Panc1 (cell line): ENCODE results near the gene NEIL3. TPM values are rescaled to one million over a fixed set of nuclear protein-coding genes. Genes with fewer than 3 reads are reported as not detected.

Source experiments
- ATAC-seq: fragments of 200-7000 bp; cut with Tn5 transposase; 2 replicates; pipeline ENCODE4 v1.9.1; 2020; ENCODE audit warnings: mild to moderate bottlenecking, moderate library complexity
- Bru-seq: library from RNA; stranded (reverse); fragments of 400-500 nt; gene quantifications from one replicate; lab custom pipeline; 2021; lab: Mats Ljungman, UMichigan
- BruChase-seq, 2 experiments: library from RNA; stranded (reverse); fragments of 400-500 nt; gene quantifications; one replicate each; lab custom pipeline; 2021; lab: Mats Ljungman, UMichigan
- BruUV-seq: library from RNA; stranded (reverse); fragments of 400-500 nt; replicated peaks from 2 replicates; lab custom pipeline; 2021; lab: Mats Ljungman, UMichigan
- CTCF ChIA-PET: fragments of 300-600 bp; sonication (Branson Sonifier 250); formaldehyde crosslinking; loops from one replicate; lab custom pipeline; 2022; ENCODE audit warnings: antibody characterized with exemption; lab: Charles Lee
- POLR2A ChIA-PET: fragments of 300-600 bp; sonication (Branson Sonifier 250); formaldehyde crosslinking; loops from one replicate; lab custom pipeline; 2022; ENCODE audit warnings: antibody characterized with exemption; lab: Charles Lee
- DNase-seq: peaks from one replicate; pipeline ENCODE4 v3.0.0-alpha.2; 2010; ENCODE audit warnings: low read depth, low spot score
- H3K27ac ChIP-seq: 2 replicates; pipeline ENCODE4 v1.5.1; 2011; ENCODE audit warnings: mild to moderate bottlenecking, low read length, inconsistent platforms
- H3K27me3 ChIP-seq: fragments of 200-500 bp; sonication (Bioruptor generic); 2 replicates; pipeline ENCODE4 v1.6.0; 2014; ENCODE audit warnings: low read length, inconsistent platforms; ENCODE audit not compliant: control insufficient read depth, insufficient read depth
- H3K36me3 ChIP-seq: fragments of 200-500 bp; sonication (Bioruptor generic); 2 replicates; pipeline ENCODE4 v1.5.1; 2014; ENCODE audit warnings: inconsistent platforms, mild to moderate bottlenecking, low read length, moderate library complexity; ENCODE audit not compliant: control insufficient read depth, insufficient read depth
- H3K4me1 ChIP-seq: 2 replicates; pipeline ENCODE4 v1.5.1; 2011; ENCODE audit warnings: inconsistent platforms, mild to moderate bottlenecking, low read length, moderate library complexity; ENCODE audit not compliant: control insufficient read depth, insufficient read depth
- H3K4me3 ChIP-seq, 2 experiments: 2 replicates each; pipeline ENCODE4 v1.5.1; 2011 to 2012; ENCODE audit warnings: low read depth in 2 of 2, low read length in 2 of 2, mild to moderate bottlenecking in 2 of 2, inconsistent platforms in 1 of 2, moderate library complexity in 1 of 2
- H3K9me3 ChIP-seq: fragments of 200-500 bp; sonication (Bioruptor generic); 2 replicates; pipeline ENCODE4 v1.5.1; 2014; ENCODE audit warnings: low read depth, mild to moderate bottlenecking, inconsistent platforms, low read length, moderate library complexity; ENCODE audit not compliant: control insufficient read depth, insufficient read depth
- CTCF ChIP-seq: fragments of 450-650 bp; IDR thresholded peaks from 2 replicates; pipeline ENCODE4 v1.5.1; 2017; ENCODE audit warnings: mild to moderate bottlenecking
- POLR2AphosphoS5 ChIP-seq: IDR thresholded peaks from 2 replicates; pipeline ENCODE4 v1.6.1; 2012; ENCODE audit warnings: mild to moderate bottlenecking, low read depth, low read length, moderate library complexity
- REST ChIP-seq, 2 experiments: IDR thresholded peaks; 2 replicates each; pipeline ENCODE4 v1.6.1; 2011 to 2012; ENCODE audit warnings: low read depth in 2 of 2, control low read depth in 1 of 2, low read length in 1 of 2, mild to moderate bottlenecking in 1 of 2, moderate library complexity in 1 of 2; ENCODE audit not compliant: insufficient read depth in 1 of 2
- SIN3A ChIP-seq: IDR thresholded peaks from 2 replicates; pipeline ENCODE4 v1.6.1; 2012; ENCODE audit warnings: low read depth, mild to moderate bottlenecking, low read length, moderate library complexity, borderline replicate concordance; ENCODE audit not compliant: insufficient read depth
- TCF7L2 ChIP-seq: IDR thresholded peaks from 2 replicates; pipeline ENCODE4 v1.6.1; 2011; ENCODE audit warnings: mild to moderate bottlenecking, low read depth, low read length, inconsistent platforms
- in situ Hi-C: cut with HindIII; loops from 2 replicates; pipeline ENCODE4 v1.10.0; 2016; ENCODE audit warnings: low sequenced_read_pairs, low pct_unique_long_range_greater_than_20kb
- intact Hi-C: fragments of 100-400 bp; cut with micrococcal nuclease; formaldehyde crosslinking; loops from one replicate; pipeline ENCODE4 v1.10.0; 2022; ENCODE audit not compliant: unreplicated experiment
- long read RNA-seq: library from polyadenylated mRNA; unstranded; transcript quantifications from one replicate; pipeline ENCODE4 v2.0.0, GENCODE V29; 2021; ENCODE audit not compliant: unreplicated experiment
- polyA plus RNA-seq: library from polyadenylated mRNA; unstranded; fragments of >200 nt; gene quantifications from one replicate; pipeline ENCODE4 v1.2.1, GENCODE V29; 2012; ENCODE audit warnings: missing spikeins; ENCODE audit not compliant: insufficient read length
- total RNA-seq: library from RNA; stranded (reverse); gene quantifications from one replicate; pipeline ENCODE4 v1.2.1, GENCODE V29; 2021; ENCODE audit not compliant: unreplicated experiment

The NEIL3 gene
- total RNA-seq (8.9 TPM), Bru-seq, nascent RNA (percentile 73 among the genes with signal in this experiment), BruChase-seq, experiment 1, labeled RNA remaining after a 2-hour chase (percentile 65 among the genes with signal in this experiment), BruChase-seq, experiment 2, labeled RNA remaining after a 6-hour chase (percentile 53 among the genes with signal in this experiment)
- 1.5 TPM for polyA plus RNA-seq
- long read RNA-seq, transcript NEIL3-201 (10 exons, 2,408 nt): major isoform, 7 of 12 reads
- long read RNA-seq, partial matches to known transcripts: 3 of 12 reads
- long read RNA-seq, other reads (novel, unspliced or antisense): 2 of 12 reads

- H3K27me3 ChIP-seq: no peaks in the 10 kb centered on the region
- H3K9me3 ChIP-seq: no peaks in the 10 kb centered on the region
- no TSS peak for BruUV-seq
- in situ Hi-C loops: no loop called here
- peak within 1 kb of the TSS; percentile 84 for H3K27ac ChIP-seq
- peaks cover 6% of the 10 kb centered on the region; the same call in 1 of the 2 replicates for H3K36me3 ChIP-seq
- peaks cover 5% of the 10 kb centered on the region; the same call in 1 of the 2 replicates for H3K4me1 ChIP-seq
- ATAC-seq: peak; percentile 98
- intact Hi-C loops: no loop called here
- DNase-seq: peak; percentile 51
- TF ChIP-seq REST (IDR thresholded peaks at IDR 0.05; ENCODE audit: insufficient read depth in 1 of 2, low read depth in 2 of 2, low read length in 1 of 2) (no peak), POLR2AphosphoS5 (peak; percentile 67), TCF7L2 (no peak), CTCF (no peak), SIN3A (peak; percentile 97; the same call in 1 of the 2 replicates)
- H3K4me3 ChIP-seq: peak within 1 kb of the TSS; percentile 80 to 82
- ChIA-PET POLR2A (interaction anchor here (0.6 kb wide), 1 partner anchor 250 kb away, joined by 3 read pairs; no protein-coding TSS in a partner anchor), CTCF (no interaction called here)
Measured at GRCh38 chr4:177309522-177310371, at the start of gene NEIL3. Gene NEIL3, plus strand, starts transcription at chr4:177309874. Its CDS starts 80 bp downstream, at chr4:177309954.

DNA sequence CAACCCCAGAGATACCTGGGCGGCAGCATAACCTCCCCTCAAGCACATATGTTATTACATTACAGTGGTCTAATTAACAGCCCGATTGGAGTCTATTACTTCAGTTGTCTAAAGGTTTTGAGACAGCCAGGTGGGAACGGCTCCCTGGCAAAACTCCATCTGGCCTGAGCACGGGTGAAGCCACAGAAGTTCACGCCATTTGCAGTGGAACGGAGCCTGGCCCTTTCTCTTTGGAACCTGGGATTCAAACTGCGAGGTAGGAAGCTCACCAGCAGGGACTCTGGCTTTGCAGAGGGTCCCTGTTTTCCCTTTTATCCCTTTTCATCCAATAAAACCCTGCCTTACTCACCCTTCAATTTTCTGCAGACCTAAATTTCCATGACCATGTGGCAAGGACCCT is 45.9 kb upstream of the NEIL3 start:
- Histone ChIP-seq H3K9me3 (no peaks in the 10 kb centered on the region), H3K4me3 (no peak overlapping the region), H3K4me1 (no peaks in the 10 kb centered on the region), H3K36me3 (no peaks in the 10 kb centered on the region), H3K27ac (no peak overlapping the region), H3K27me3 (no peaks in the 10 kb centered on the region)
- TF ChIP-seq REST (IDR thresholded peaks at IDR 0.05; ENCODE audit: insufficient read depth in 1 of 2, low read depth in 2 of 2, low read length in 1 of 2) (no peak), CTCF (no peak), SIN3A (no peak), TCF7L2 (no peak), POLR2AphosphoS5 (no peak)
- CTCF ChIA-PET: no interaction called here
- POLR2A ChIA-PET: no interaction called here
- intact Hi-C loops (no loop called here), in situ Hi-C loops (no loop called here)
- ATAC-seq (no peak), DNase-seq (no peak)
- BruUV-seq: no TSS peak
